Progenitor cell of endocrine pancreas (in vitro differentiated cells): ENCODE measurements around the gene DNAH14. TPM values are rescaled to one million over a fixed set of nuclear protein-coding genes. Genes with fewer than 3 reads are reported as not detected.
"Not testable (repeated sequence)": the region's sequence is repeated elsewhere in the genome, so short reads cannot be mapped to it uniquely, and the experiment has no call there.

Source experiments
- DNase-seq: peaks from one replicate; pipeline ENCODE4 v3.0.0; 2021; ENCODE audit warnings: low spot score; ENCODE audit not compliant: unreplicated experiment
- H3K27ac Mint-ChIP-seq: 2 replicates; pipeline ENCODE4 v1.8.0; 2021; ENCODE audit warnings: mild to moderate bottlenecking, moderate library complexity, mixed read lengths
- H3K27me3 Mint-ChIP-seq: 2 replicates; pipeline ENCODE4 v1.8.0; 2021; ENCODE audit warnings: mixed read lengths
- H3K36me3 Mint-ChIP-seq: 2 replicates; pipeline ENCODE4 v1.8.0; 2022; ENCODE audit warnings: mixed read lengths; ENCODE audit not compliant: insufficient read depth
- H3K4me1 Mint-ChIP-seq: 2 replicates; pipeline ENCODE4 v1.8.0; 2021; ENCODE audit warnings: low read depth, mixed read lengths
- H3K4me3 Mint-ChIP-seq: 2 replicates; pipeline ENCODE4 v1.8.0; 2021; ENCODE audit warnings: low read depth, mild to moderate bottlenecking, moderate library complexity, mixed read lengths
- H3K9me3 Mint-ChIP-seq: 2 replicates; pipeline ENCODE4 v1.8.0; 2021; ENCODE audit warnings: low read depth, mixed read lengths
- CTCF ChIP-seq: fragments of 200-600 bp; sonication (generic); IDR thresholded peaks from one replicate; pipeline ENCODE4 v1.5.0; 2021; ENCODE audit warnings: antibody characterized with exemption, mild to moderate bottlenecking; ENCODE audit not compliant: unreplicated experiment
- total RNA-seq: library from RNA; stranded (reverse); gene quantifications from 2 replicates; pipeline ENCODE4 v1.2.1, GENCODE V29; 2021

Gene DNAH14
- total RNA-seq, 1 donor from 2014 or later, result 71.7 TPM

- H3K27ac Mint-ChIP-seq, result no peak overlapping the region
- no peak for DNase-seq
- no peak for TF ChIP-seq CTCF
- H3K4me3 Mint-ChIP-seq, result no peak overlapping the region
- no peaks in the 10 kb centered on the region for H3K9me3 Mint-ChIP-seq
- peaks cover 8% of the 10 kb centered on the region for H3K36me3 Mint-ChIP-seq
- no peaks in the 10 kb centered on the region for H3K27me3 Mint-ChIP-seq
- no peaks in the 10 kb centered on the region for H3K4me1 Mint-ChIP-seq
These were observed 28.2 kb downstream of the DNAH14 start for GRCh38 chr1:224957696-224958095.

DNA sequence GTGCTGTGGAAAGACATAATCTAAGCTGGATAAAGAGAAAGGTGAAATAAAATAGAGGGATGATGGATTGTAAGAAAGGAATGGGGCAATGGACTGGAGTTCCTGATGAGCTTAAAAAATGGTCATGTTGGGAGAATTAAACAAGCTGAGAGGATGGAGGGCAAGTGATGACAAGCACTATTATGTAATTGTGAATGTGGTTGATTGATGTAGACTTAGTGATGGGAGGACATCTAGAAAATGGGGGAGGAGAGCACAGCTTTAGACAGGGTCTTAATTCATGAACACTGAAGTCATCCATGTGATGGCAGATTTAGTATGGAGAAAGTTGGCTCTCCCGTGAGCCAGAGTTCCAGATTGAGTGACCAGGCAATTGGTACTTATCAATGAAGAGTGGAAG, 29.0 kb downstream of the DNAH14 start:
- Mint-ChIP-seq H3K4me1 (no peaks in the 10 kb centered on the region), H3K9me3 (no peaks in the 10 kb centered on the region), H3K27me3 (no peaks in the 10 kb centered on the region), H3K4me3 (no peak overlapping the region), H3K36me3 (peaks cover 12% of the 10 kb centered on the region), H3K27ac (no peak overlapping the region)
- TF ChIP-seq CTCF, result no peak
- no peak for DNase-seq

DNA sequence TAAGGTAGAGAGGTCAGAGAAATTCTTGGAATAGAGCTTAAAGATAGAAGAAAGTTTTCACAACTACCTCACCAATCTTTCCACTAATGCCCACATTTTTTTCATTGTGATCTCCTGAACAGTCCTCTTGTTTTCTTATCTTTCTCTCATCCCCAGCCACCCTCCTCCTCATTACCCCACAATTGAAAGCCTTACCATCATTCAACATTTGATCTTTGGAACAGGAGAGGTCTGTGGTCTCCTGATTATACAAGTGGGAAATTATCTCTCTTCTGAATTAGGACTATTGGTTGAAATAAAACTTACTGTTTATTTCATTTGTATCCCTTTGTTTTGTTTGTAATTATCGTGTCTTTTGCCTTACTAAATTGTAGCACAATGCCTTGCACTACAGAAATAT, 29.6 kb downstream of the DNAH14 start:
- TF ChIP-seq CTCF, result no peak
- DNase-seq, result no peak
- H3K36me3 Mint-ChIP-seq, result peaks cover 13% of the 10 kb centered on the region
- no peaks in the 10 kb centered on the region for H3K9me3 Mint-ChIP-seq
- H3K4me3 Mint-ChIP-seq, result no peak overlapping the region
- no peaks in the 10 kb centered on the region for H3K27me3 Mint-ChIP-seq
- no peaks in the 10 kb centered on the region for H3K4me1 Mint-ChIP-seq
- H3K27ac Mint-ChIP-seq, result no peak overlapping the region

- no peak for DNase-seq
- Mint-ChIP-seq H3K27ac (no peak overlapping the region), H3K27me3 (no peaks in the 10 kb centered on the region), H3K36me3 (peaks cover 13% of the 10 kb centered on the region), H3K9me3 (no peaks in the 10 kb centered on the region), H3K4me3 (no peak overlapping the region), H3K4me1 (no peaks in the 10 kb centered on the region)
- TF ChIP-seq CTCF, result no peak
These were observed 30.2 kb downstream of the DNAH14 start for GRCh38 chr1:224959656-224960055.

DNA sequence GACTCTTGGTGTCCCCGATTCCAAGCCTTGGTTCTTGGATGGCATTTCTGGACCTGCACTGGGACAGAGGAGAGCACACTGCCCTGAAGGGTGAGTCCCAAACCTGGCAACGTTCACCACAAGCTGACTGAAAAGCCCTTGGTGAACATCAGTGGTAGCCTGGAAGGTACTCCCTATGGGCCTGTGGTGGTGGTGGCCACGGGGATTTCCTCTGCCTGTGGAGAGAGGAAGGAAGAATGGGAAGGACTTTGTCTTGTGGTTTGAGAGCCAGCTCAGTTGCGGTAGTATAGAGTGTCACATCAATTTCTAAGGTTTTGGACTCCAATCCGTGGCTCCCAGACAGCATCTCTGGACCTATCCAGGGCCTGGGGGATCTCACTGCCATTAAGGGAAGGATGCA, 50.7 kb downstream of the DNAH14 start:
- TF ChIP-seq CTCF, result no peak
- Mint-ChIP-seq H3K4me3 (no peak overlapping the region), H3K4me1 (peaks cover 8% of the 10 kb centered on the region), H3K27me3 (no peaks in the 10 kb centered on the region), H3K36me3 (peaks cover 69% of the 10 kb centered on the region), H3K9me3 (peaks cover 60% of the 10 kb centered on the region), H3K27ac (no peak overlapping the region)
- DNase-seq, result no peak

DNA sequence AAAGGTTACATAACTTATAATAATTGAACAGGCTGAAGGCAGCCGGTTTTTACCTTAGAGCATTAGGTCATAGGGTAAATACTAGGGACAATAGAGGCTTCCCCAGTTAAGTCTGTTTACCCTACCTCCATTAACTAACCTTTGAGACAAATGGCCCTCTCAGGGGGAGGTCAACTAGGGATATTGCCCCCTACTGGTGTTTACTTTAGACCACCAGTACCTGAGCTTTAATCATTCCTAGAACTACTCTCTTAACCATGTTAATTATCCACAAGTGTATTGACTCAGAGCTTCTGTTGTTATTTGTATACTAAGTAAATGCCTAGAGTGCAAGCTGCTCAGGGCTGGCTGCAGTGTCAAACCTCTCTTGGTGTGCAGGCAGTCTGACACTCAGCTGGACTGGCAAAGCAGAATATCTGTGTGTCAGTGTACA, 52.5 kb downstream of the DNAH14 start:
- not testable (repeated sequence) for H3K27me3 Mint-ChIP-seq
- peak overlapping the region; percentile 96 for H3K27ac Mint-ChIP-seq
- peak overlapping the region; percentile 14 for H3K4me3 Mint-ChIP-seq

More for the DNA sequence above, 52.5 kb downstream of the DNAH14 start:
- Mint-ChIP-seq H3K9me3 (peaks cover 69% of the 10 kb centered on the region), H3K36me3 (peaks cover 65% of the 10 kb centered on the region)
- not testable (repeated sequence) for H3K4me1 Mint-ChIP-seq, DNase-seq
